ENCODE measurements around the gene GALNT2. TPM values are rescaled to one million over a fixed set of nuclear protein-coding genes. Genes with fewer than 3 reads are reported as not detected.

The GALNT2 gene
- total and polyA plus RNA-seq, 4 donors, result 47.5 to 182 (median 114) TPM

DNA sequence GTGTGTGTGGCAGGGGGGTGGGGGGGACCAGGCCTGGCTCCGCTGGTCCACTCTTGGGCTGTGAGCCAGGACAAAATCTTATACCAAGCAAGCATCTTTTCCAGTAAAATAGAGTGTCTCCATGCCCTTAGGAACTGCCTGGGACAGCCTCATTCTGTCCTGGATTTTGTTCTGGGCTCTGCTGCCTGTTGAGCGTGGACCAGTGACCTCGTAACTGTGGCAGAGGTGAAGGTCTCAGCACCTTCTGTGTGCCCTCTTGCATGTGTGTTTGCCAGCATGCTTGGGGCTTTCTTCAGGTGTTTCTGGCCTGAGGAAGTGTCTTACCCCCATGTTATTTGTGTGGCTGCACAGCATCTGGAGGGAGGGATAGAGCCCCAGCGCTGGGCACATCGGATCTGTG, 45.7 kb downstream of the GALNT2 start:
- DNase-seq (ENCODE audit: low spot score), result no peak
- TF ChIP-seq EGR1 (IDR thresholded peaks at IDR 0.05; ENCODE audit: low read depth in 2 of 2) (no peak), RAD21 (IDR thresholded peaks at IDR 0.05) (no peak), GABPA (IDR thresholded peaks at IDR 0.05 in 1 of 2, conservative IDR thresholded peaks at IDR 0.05 in 1 of 2) (no peak), FOXA1 (IDR thresholded peaks at IDR 0.05) (no peak), HNF4A (conservative IDR thresholded peaks at IDR 0.05) (peak; percentile 85 to 87), RXRA (IDR thresholded peaks at IDR 0.05) (peak; percentile 81 to 94), HNF4G (IDR thresholded peaks at IDR 0.05) (no peak), JUND (IDR thresholded peaks at IDR 0.05) (peak in 1 of 2 donors; percentile 13), FOXA2 (IDR thresholded peaks at IDR 0.05) (no peak), TAF1 (conservative IDR thresholded peaks at IDR 0.05) (no peak), NR2F2 (IDR thresholded peaks at IDR 0.05) (peak; percentile 47), SP1 (IDR thresholded peaks at IDR 0.05) (peak; percentile 49), YY1 (IDR thresholded peaks at IDR 0.05) (no peak)
- TF ChIP-seq, protein P1, sequence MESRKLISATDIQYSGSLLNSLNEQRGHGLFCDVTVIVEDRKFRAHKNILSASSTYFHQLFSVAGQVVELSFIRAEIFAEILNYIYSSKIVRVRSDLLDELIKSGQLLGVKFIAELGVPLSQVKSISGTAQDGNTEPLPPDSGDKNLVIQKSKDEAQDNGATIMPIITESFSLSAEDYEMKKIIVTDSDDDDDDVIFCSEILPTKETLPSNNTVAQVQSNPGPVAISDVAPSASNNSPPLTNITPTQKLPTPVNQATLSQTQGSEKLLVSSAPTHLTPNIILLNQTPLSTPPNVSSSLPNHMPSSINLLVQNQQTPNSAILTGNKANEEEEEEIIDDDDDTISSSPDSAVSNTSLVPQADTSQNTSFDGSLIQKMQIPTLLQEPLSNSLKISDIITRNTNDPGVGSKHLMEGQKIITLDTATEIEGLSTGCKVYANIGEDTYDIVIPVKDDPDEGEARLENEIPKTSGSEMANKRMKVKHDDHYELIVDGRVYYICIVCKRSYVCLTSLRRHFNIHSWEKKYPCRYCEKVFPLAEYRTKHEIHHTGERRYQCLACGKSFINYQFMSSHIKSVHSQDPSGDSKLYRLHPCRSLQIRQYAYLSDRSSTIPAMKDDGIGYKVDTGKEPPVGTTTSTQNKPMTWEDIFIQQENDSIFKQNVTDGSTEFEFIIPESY (IDR thresholded peaks at IDR 0.05), result no peak
- TF ChIP-seq, protein P2, sequence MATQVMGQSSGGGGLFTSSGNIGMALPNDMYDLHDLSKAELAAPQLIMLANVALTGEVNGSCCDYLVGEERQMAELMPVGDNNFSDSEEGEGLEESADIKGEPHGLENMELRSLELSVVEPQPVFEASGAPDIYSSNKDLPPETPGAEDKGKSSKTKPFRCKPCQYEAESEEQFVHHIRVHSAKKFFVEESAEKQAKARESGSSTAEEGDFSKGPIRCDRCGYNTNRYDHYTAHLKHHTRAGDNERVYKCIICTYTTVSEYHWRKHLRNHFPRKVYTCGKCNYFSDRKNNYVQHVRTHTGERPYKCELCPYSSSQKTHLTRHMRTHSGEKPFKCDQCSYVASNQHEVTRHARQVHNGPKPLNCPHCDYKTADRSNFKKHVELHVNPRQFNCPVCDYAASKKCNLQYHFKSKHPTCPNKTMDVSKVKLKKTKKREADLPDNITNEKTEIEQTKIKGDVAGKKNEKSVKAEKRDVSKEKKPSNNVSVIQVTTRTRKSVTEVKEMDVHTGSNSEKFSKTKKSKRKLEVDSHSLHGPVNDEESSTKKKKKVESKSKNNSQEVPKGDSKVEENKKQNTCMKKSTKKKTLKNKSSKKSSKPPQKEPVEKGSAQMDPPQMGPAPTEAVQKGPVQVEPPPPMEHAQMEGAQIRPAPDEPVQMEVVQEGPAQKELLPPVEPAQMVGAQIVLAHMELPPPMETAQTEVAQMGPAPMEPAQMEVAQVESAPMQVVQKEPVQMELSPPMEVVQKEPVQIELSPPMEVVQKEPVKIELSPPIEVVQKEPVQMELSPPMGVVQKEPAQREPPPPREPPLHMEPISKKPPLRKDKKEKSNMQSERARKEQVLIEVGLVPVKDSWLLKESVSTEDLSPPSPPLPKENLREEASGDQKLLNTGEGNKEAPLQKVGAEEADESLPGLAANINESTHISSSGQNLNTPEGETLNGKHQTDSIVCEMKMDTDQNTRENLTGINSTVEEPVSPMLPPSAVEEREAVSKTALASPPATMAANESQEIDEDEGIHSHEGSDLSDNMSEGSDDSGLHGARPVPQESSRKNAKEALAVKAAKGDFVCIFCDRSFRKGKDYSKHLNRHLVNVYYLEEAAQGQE (IDR thresholded peaks at IDR 0.05), result no peak
- TF ChIP-seq, protein P3, sequence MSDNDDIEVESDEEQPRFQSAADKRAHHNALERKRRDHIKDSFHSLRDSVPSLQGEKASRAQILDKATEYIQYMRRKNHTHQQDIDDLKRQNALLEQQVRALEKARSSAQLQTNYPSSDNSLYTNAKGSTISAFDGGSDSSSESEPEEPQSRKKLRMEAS (IDR thresholded peaks at IDR 0.05), result peak; percentile 19
- TF ChIP-seq, protein P4, sequence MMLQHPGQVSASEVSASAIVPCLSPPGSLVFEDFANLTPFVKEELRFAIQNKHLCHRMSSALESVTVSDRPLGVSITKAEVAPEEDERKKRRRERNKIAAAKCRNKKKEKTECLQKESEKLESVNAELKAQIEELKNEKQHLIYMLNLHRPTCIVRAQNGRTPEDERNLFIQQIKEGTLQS (IDR thresholded peaks at IDR 0.05), result no peak
- TF ChIP-seq, protein P5, sequence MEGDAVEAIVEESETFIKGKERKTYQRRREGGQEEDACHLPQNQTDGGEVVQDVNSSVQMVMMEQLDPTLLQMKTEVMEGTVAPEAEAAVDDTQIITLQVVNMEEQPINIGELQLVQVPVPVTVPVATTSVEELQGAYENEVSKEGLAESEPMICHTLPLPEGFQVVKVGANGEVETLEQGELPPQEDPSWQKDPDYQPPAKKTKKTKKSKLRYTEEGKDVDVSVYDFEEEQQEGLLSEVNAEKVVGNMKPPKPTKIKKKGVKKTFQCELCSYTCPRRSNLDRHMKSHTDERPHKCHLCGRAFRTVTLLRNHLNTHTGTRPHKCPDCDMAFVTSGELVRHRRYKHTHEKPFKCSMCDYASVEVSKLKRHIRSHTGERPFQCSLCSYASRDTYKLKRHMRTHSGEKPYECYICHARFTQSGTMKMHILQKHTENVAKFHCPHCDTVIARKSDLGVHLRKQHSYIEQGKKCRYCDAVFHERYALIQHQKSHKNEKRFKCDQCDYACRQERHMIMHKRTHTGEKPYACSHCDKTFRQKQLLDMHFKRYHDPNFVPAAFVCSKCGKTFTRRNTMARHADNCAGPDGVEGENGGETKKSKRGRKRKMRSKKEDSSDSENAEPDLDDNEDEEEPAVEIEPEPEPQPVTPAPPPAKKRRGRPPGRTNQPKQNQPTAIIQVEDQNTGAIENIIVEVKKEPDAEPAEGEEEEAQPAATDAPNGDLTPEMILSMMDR (IDR thresholded peaks at IDR 0.05; ENCODE audit: low read depth, low read length, missing input control), result no peak

More for the DNA sequence above, 45.7 kb downstream of the GALNT2 start:
- Histone ChIP-seq H3K27ac (ENCODE audit: low read depth in 1 of 2, low read length in 2 of 2) (peak overlapping the region; percentile 72 to 83), H3K9ac (ENCODE audit: low read depth in 1 of 2, low read length in 2 of 2) (no peak overlapping the region), H3K36me3 (ENCODE audit: control insufficient read depth in 4 of 4, insufficient read depth in 3 of 4, low read depth in 1 of 4, low read length in 3 of 4) (peaks cover 0 to 3% (median 1%) of the 10 kb centered on the region in 4 donors), H3K27me3 (ENCODE audit: control insufficient read depth in 4 of 4, insufficient read depth in 4 of 4, low read length in 3 of 4) (no peaks in the 10 kb centered on the region), H3K9me3 (ENCODE audit: control insufficient read depth in 4 of 4, low read length in 3 of 4) (no peaks in the 10 kb centered on the region), H3K4me1 (ENCODE audit: control insufficient read depth in 4 of 4, insufficient read depth in 4 of 4, low read length in 3 of 4) (peaks cover 19 to 51% (median 31%) of the 10 kb centered on the region in 4 donors), H3K4me3 (ENCODE audit: low read depth in 1 of 3, low read length in 3 of 3) (no peak overlapping the region)
- WGBS, result 64% methylated on average over 5 of the region's 5 CpGs
